HepG2 (cell line): Measurements from ENCODE around the gene RPP21. TPM values are rescaled to one million over a fixed set of nuclear protein-coding genes. Genes with fewer than 3 reads are reported as not detected.

Experiments
- CBX5 ChIP-seq: sonication (generic); formaldehyde crosslinking; IDR thresholded peaks from 2 replicates; pipeline ENCODE4 v1.4.0; 2020; ENCODE audit warnings: missing genetic modification reagents, borderline replicate concordance
- HOXA5 ChIP-seq: sonication (generic); formaldehyde crosslinking; IDR thresholded peaks from 2 replicates; pipeline ENCODE4 v1.4.0; 2020; ENCODE audit warnings: missing genetic modification reagents
- KLF16 ChIP-seq, 2 experiments: sonication (generic) in 1 of 2; formaldehyde crosslinking in 1 of 2; IDR thresholded peaks; 2 replicates each; pipeline versions ENCODE4 v1.6.1 to v1.8.0; 2016 to 2023; ENCODE audit warnings: missing genetic modification reagents in 2 of 2, missing compliant biosample characterization in 1 of 2
- MEIS1 ChIP-seq: sonication (generic); formaldehyde crosslinking; IDR thresholded peaks from 2 replicates; pipeline ENCODE4 v1.9.0; 2021; ENCODE audit warnings: mild to moderate bottlenecking, missing genetic modification reagents, moderate library complexity, borderline replicate concordance
- RAD21 ChIP-seq: fragments of 450-650 bp; formaldehyde crosslinking; IDR thresholded peaks from 2 replicates; pipeline ENCODE4 v1.5.0; 2020; ENCODE audit warnings: mild to moderate bottlenecking
- SP4 ChIP-seq: sonication (generic); formaldehyde crosslinking; IDR thresholded peaks from 2 replicates; pipeline ENCODE4 v1.8.1; 2023; ENCODE audit warnings: mild to moderate bottlenecking, missing genetic modification reagents
- SP5 ChIP-seq: IDR thresholded peaks from 2 replicates; pipeline ENCODE4 v1.6.1; 2016; ENCODE audit warnings: low read depth, borderline replicate concordance
- STAG1 ChIP-seq: sonication (generic); formaldehyde crosslinking; IDR thresholded peaks from 2 replicates; pipeline ENCODE4 v1.4.0; 2020; ENCODE audit warnings: missing genetic modification reagents
- ZNF362 ChIP-seq: sonication (generic); formaldehyde crosslinking; IDR thresholded peaks from 2 replicates; pipeline ENCODE4 v1.4.0; 2020; ENCODE audit warnings: missing genetic modification reagents, mild to moderate bottlenecking, borderline replicate concordance
- ZNF619 ChIP-seq: sonication (generic); formaldehyde crosslinking; IDR thresholded peaks from 2 replicates; pipeline ENCODE4 v1.4.0; 2020; ENCODE audit warnings: mild to moderate bottlenecking, missing genetic modification reagents
- ZNF687 ChIP-seq: sonication (generic); formaldehyde crosslinking; IDR thresholded peaks from 2 replicates; pipeline ENCODE4 v1.5.1; 2020; ENCODE audit warnings: mild to moderate bottlenecking, missing genetic modification reagents, moderate library complexity
- ZNF7 ChIP-seq: IDR thresholded peaks from 2 replicates; pipeline ENCODE4 v1.6.1; 2016; ENCODE audit warnings: missing biosample characterization, missing genetic modification reagents
- polyA plus RNA-seq, 8 experiments: library from polyadenylated mRNA; depleted of rRNA in 3 of 8; stranded (reverse) in 7 of 8; unstranded in 1 of 8; fragments of >200 nt; fragmentation: Illumina TruSeq in 4 of 8; extraction: Trizol in 4 of 8; gene quantifications; 2 replicates each; pipeline versions ENCODE4 v1.2.1 to v1.2.3, GENCODE V29; 2011 to 2016; ENCODE audit warnings: low read depth in 4 of 8, missing spikeins in 1 of 8, mixed read lengths in 1 of 8; ENCODE audit not compliant: insufficient read depth in 1 of 8
- total RNA-seq, 5 experiments: library from RNA; depleted of rRNA; stranded (reverse); fragments of >200 nt; fragmentation: Illumina TruSeq; extraction: Trizol; gene quantifications; 2 replicates each; pipeline ENCODE4 v1.2.3, GENCODE V29; 2016; ENCODE audit warnings: low read depth in 1 of 5
- TF ChIP-seq, protein P1 (sequence below): sonication (generic); formaldehyde crosslinking; IDR thresholded peaks from 2 replicates; pipeline ENCODE4 v1.4.0; 2020; ENCODE audit warnings: mild to moderate bottlenecking, missing genetic modification reagents

Gene RPP21
- total and polyA plus RNA-seq, 2 of the 13 experiments (the other 11 are each of a cell fraction or from before 2014, with no cell fraction given): 53.1 to 72.3 TPM

- 0 out of 2 replicates have a peak, but pooled peaks have one; percentile 22 for TF ChIP-seq SP4
- TF ChIP-seq HOXA5 (CRISPR knock-in tag): 0 out of 2 replicates have a peak, but pooled peaks have one; percentile 50
- TF ChIP-seq MEIS1 (CRISPR knock-in tag): 0 out of 2 replicates have a peak, but pooled peaks have one; percentile 38
- TF ChIP-seq SP5 (CRISPR knock-in tag): no peak
- TF ChIP-seq STAG1 (CRISPR knock-in tag): peak; percentile 56
- no peak for TF ChIP-seq ZNF7 (CRISPR knock-in tag)
- no peak for TF ChIP-seq ZNF619 (CRISPR knock-in tag)
- 0 out of 2 replicates have a peak, but pooled peaks have one; percentile 31 for TF ChIP-seq ZNF362
- TF ChIP-seq, protein P1, sequence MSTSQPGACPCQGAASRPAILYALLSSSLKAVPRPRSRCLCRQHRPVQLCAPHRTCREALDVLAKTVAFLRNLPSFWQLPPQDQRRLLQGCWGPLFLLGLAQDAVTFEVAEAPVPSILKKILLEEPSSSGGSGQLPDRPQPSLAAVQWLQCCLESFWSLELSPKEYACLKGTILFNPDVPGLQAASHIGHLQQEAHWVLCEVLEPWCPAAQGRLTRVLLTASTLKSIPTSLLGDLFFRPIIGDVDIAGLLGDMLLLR: no peak
- TF ChIP-seq CBX5 (CRISPR knock-in tag): no peak
- peak in 1 of 2 experiments; percentile 15; a peak in 1 of 4 replicates for TF ChIP-seq KLF16 (CRISPR knock-in tag; IDR thresholded peaks at IDR 0.05)
- TF ChIP-seq ZNF687 (CRISPR knock-in tag): peak; percentile 30; the same call in 1 of the 2 replicates
- 0 out of 2 replicates have a peak, but pooled peaks have one; percentile 35 for TF ChIP-seq RAD21 (CRISPR knock-in tag)
Observed at GRCh38 chr6:30357678-30358540, 13.0 kb downstream of the RPP21 start (continued).
